ENCODE results near the gene SFXN1. TPM values are rescaled to one million over a fixed set of nuclear protein-coding genes. Genes with fewer than 3 reads are reported as not detected.
A peak's percentile ranks its signal among the peaks of the same experiment; 100 is the strongest.

The SFXN1 gene
- total and polyA plus RNA-seq, 9 of the 15 experiments (the other 6 are each of a cell fraction or from before 2014, with no cell fraction given) = 31.8 to 261 (median 113) TPM

- TF ChIP-seq REST (IDR thresholded peaks at IDR 0.05; ENCODE audit: borderline replicate concordance) (peak; percentile 48; the same call in 1 of the 2 replicates), REST (CRISPR knock-in tag; IDR thresholded peaks at IDR 0.05; ENCODE audit: low read depth) (no peak), MAFG (tag; conservative IDR thresholded peaks at IDR 0.05) (0 out of 2 replicates have a peak, but pooled peaks have one; percentile 18), SNRNP70 (optimal IDR thresholded peaks at IDR 0.05; ENCODE audit: low read depth, low read length) (no peak), E2F4 (CRISPR knock-in tag; IDR thresholded peaks at IDR 0.05; ENCODE audit: low read depth) (no peak), KLF16 (IDR thresholded peaks at IDR 0.05) (peak; percentile 65; the same call in 1 of the 2 replicates), HEY1 (CRISPR knock-in tag; IDR thresholded peaks at IDR 0.05; ENCODE audit: borderline replicate concordance) (peak; percentile 50; the same call in 1 of the 2 replicates), ZBED1 (IDR thresholded peaks at IDR 0.05) (no peak), DPF2 (IDR thresholded peaks at IDR 0.05) (peak; percentile 97), MNT (conservative IDR thresholded peaks at IDR 0.05) (peak in 1 of 2 experiments; percentile 33; a peak in 1 of 4 replicates)
Measured at GRCh38 chr5:175517824-175518450, 39.6 kb downstream of the SFXN1 start (continued).

Measured in K562 (cell line).